ENCODE data around the gene SOX6. TPM values are rescaled to one million over a fixed set of nuclear protein-coding genes. Genes with fewer than 3 reads are reported as not detected.

Gene SOX6
- total and polyA plus RNA-seq, 2 experiments from 2014 or later = 0.03 to 0.66 TPM

DNA sequence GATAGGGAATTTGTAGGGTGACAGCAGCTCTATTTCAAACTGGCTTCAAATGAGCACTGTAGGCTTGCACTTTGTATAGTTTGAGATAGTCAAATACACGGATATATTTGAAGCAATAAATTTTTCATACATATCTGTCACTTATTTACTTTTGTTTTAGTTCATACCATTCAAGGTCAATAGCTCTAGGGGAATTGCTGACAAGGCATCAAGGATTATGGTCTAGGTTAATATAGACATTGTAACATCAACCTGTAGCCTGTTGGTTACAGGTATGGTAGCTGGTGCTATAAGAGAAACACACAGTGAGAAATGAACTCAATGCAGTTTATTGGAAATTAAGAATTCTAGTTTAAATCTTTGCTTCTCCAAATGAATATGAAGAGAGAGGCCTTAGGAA is 267.6 kb downstream of the SOX6 start:
- H3K4me2 ChIP-seq = no peak overlapping the region
- ATAC-seq (no peak), DNase-seq (ENCODE audit: low spot score) (no peak)
- no peaks in the 10 kb centered on the region for H3K9me2 ChIP-seq (ENCODE audit: insufficient read depth)
- no peaks in the 10 kb centered on the region for H3K9me3 Mint-ChIP-seq
- peaks cover 7% of the 10 kb centered on the region for H3K4me1 Mint-ChIP-seq
- H3K4me3 Mint-ChIP-seq = no peak overlapping the region
- H3K79me2 ChIP-seq (replicated peaks; ENCODE audit: insufficient read depth) = no peaks in the 10 kb centered on the region
- H3K36me3 Mint-ChIP-seq (ENCODE audit: low read depth) = no peaks in the 10 kb centered on the region
- no peak overlapping the region for H2AFZ ChIP-seq
- 0 out of 2 replicates have a peak, but pooled peaks cover 6% of the 10 kb centered on the region for H3K4me1 ChIP-seq (ENCODE audit: insufficient read depth)
- no peaks in the 10 kb centered on the region for H3F3A ChIP-seq (replicated peaks; ENCODE audit: low read depth)
- H3K4me3 ChIP-seq = no peak overlapping the region
- no peaks in the 10 kb centered on the region for H4K20me1 ChIP-seq (replicated peaks; ENCODE audit: insufficient read depth)
- TF ChIP-seq EZH2 (IDR thresholded peaks at IDR 0.05; ENCODE audit: low read depth, unreplicated experiment) (no peak), ZNF114 (CRISPR knock-in tag; IDR thresholded peaks at IDR 0.05) (no peak), ETS1 (IDR thresholded peaks at IDR 0.05) (no peak), EZH2phosphoT487 (IDR thresholded peaks at IDR 0.05; ENCODE audit: unreplicated experiment) (no peak), NANOG (IDR thresholded peaks at IDR 0.05; ENCODE audit: borderline replicate concordance) (no peak), ZNF331 (CRISPR knock-in tag; IDR thresholded peaks at IDR 0.05; ENCODE audit: low read depth) (no peak), CREB1 (CRISPR knock-in tag; IDR thresholded peaks at IDR 0.05; ENCODE audit: low read depth) (no peak), JUNB (IDR thresholded peaks at IDR 0.05; ENCODE audit: unreplicated experiment) (no peak), ZNF462 (CRISPR knock-in tag; IDR thresholded peaks at IDR 0.05) (no peak)
- H3K27ac ChIP-seq (ENCODE audit: low read depth) = no peak overlapping the region
- H3K27me3 ChIP-seq (ENCODE audit: insufficient read depth) = no peaks in the 10 kb centered on the region
- H3K36me3 ChIP-seq (ENCODE audit: insufficient read depth) = no peaks in the 10 kb centered on the region
- no peaks in the 10 kb centered on the region for H3K27me3 Mint-ChIP-seq (ENCODE audit: insufficient read depth, low read depth, poor library complexity)
- no peak overlapping the region for H3K27ac Mint-ChIP-seq

Measured in GM23338 (cell line).